GM21367 (cell line): ENCODE data around the gene KCNJ18.
"Not testable (repeated sequence)": the region's sequence is repeated elsewhere in the genome, so short reads cannot be mapped to it uniquely, and the experiment has no call there.

Experiments
- ATAC-seq: cut with Tn5 transposase; IDR thresholded peaks from one replicate; pipeline ENCODE4 v1.9.1; 2021; ENCODE audit not compliant: unreplicated experiment

The KCNJ18 gene

GRCh38 chr17:21751111-21751510 lies 58.8 kb downstream of the KCNJ18 start:
- not testable (repeated sequence) for ATAC-seq
